Spleen (tissue), 7 donors: ENCODE results near the gene ALDH9A1.

ENCODE experiments used
- POLR2A ChIP-seq, 3 donors: fragments of 450-650 bp; IDR thresholded peaks; one replicate each; pipeline ENCODE4 v1.5.1; 2017; ENCODE audit warnings: antibody characterized with exemption in 3 of 3, mild to moderate bottlenecking in 1 of 3
- POLR2AphosphoS5 ChIP-seq, 3 donors: sonication (generic); formaldehyde crosslinking; IDR thresholded peaks; one replicate each; pipeline ENCODE4 v1.5.1; 2017; ENCODE audit warnings: antibody characterized with exemption in 3 of 3
- TF ChIP-seq, protein P1 (sequence below), 11 experiments: fragments of 200-600 bp in 7 of 11; fragments of 450-650 bp in 4 of 11; sonication (generic) in 4 of 11; IDR thresholded peaks in 8 of 11; conservative IDR thresholded peaks in 3 of 11; 1 replicate in 7 of 11; 2 replicates in 4 of 11; pipeline versions ENCODE4 v1.4.0 to v1.8.0; 2016 to 2021; ENCODE audit warnings: antibody characterized with exemption in 11 of 11, inconsistent platforms in 4 of 11, mild to moderate bottlenecking in 1 of 11
- donor health status: DM: no; HTN: no; CAD: no; lungs with moderate emphysema.
- donor health status: DM: no; HTN: no; CAD: no.
- donor health status: DM: no; HTN: no; CAD: no.

DNA sequence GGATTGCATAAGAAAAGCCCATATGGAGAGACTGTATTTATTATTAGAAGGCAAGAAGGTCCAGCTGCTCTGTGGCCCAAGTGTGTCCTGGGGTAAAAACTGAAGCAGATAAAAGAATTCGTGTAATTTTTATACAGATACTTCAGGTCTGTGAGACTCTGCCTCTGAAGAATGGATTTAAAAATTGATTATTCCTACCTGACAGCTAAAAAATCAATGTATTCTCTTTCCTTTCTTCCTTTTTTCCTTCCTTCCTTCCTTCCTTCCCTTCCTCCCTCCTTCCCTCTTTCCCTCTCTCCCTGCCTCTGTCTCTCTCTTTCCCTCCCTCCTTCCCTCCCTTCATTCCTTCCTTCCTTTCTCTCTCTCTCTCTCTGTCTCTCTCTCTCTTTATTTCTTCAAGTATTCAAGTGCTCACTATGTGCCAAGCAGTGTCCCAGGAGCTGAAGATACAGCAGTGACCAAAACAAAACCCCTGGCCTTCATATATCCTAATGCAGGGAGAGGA is 78.7 kb downstream of the ALDH9A1 start:
- TF ChIP-seq POLR2AphosphoS5 (IDR thresholded peaks at IDR 0.05) (no peak), POLR2A (IDR thresholded peaks at IDR 0.05) (no peak)
- TF ChIP-seq, protein P1, sequence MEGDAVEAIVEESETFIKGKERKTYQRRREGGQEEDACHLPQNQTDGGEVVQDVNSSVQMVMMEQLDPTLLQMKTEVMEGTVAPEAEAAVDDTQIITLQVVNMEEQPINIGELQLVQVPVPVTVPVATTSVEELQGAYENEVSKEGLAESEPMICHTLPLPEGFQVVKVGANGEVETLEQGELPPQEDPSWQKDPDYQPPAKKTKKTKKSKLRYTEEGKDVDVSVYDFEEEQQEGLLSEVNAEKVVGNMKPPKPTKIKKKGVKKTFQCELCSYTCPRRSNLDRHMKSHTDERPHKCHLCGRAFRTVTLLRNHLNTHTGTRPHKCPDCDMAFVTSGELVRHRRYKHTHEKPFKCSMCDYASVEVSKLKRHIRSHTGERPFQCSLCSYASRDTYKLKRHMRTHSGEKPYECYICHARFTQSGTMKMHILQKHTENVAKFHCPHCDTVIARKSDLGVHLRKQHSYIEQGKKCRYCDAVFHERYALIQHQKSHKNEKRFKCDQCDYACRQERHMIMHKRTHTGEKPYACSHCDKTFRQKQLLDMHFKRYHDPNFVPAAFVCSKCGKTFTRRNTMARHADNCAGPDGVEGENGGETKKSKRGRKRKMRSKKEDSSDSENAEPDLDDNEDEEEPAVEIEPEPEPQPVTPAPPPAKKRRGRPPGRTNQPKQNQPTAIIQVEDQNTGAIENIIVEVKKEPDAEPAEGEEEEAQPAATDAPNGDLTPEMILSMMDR (IDR thresholded peaks at IDR 0.05 in 8 of 11, conservative IDR thresholded peaks at IDR 0.05 in 3 of 11): no peak
